Measurements from ENCODE around the gene SCAMP1.

GRCh38 chr5:78318337-78318736 lies 42.1 kb upstream of the SCAMP1 start:
- TF ChIP-seq CTCF (IDR thresholded peaks at IDR 0.05) = no peak
- no peak for TF ChIP-seq POLR2A (IDR thresholded peaks at IDR 0.05)

Measured in uterus (tissue), 2 donors.